Suprapubic skin (tissue), 4 donors: ENCODE results near the gene TMEM125.

ENCODE experiments used
- POLR2A ChIP-seq, 2 donors: fragments of 450-650 bp; IDR thresholded peaks; one replicate each; pipeline ENCODE4 v1.6.1; 2017; ENCODE audit warnings: antibody characterized with exemption in 2 of 2, mild to moderate bottlenecking in 2 of 2, moderate library complexity in 2 of 2
- POLR2AphosphoS5 ChIP-seq, 3 donors: sonication (generic); formaldehyde crosslinking; IDR thresholded peaks; one replicate each; pipeline ENCODE4 v1.6.1; 2017; ENCODE audit warnings: antibody characterized with exemption in 3 of 3
- TF ChIP-seq, protein P1 (sequence below), 2 donors: fragments of 200-600 bp in 1 of 2; fragments of 450-650 bp in 1 of 2; sonication (generic) in 1 of 2; IDR thresholded peaks; one replicate each; pipeline ENCODE4 v1.5.1; 2016 to 2019; ENCODE audit warnings: antibody characterized with exemption in 2 of 2, mild to moderate bottlenecking in 1 of 2, moderate library complexity in 1 of 2

DNA sequence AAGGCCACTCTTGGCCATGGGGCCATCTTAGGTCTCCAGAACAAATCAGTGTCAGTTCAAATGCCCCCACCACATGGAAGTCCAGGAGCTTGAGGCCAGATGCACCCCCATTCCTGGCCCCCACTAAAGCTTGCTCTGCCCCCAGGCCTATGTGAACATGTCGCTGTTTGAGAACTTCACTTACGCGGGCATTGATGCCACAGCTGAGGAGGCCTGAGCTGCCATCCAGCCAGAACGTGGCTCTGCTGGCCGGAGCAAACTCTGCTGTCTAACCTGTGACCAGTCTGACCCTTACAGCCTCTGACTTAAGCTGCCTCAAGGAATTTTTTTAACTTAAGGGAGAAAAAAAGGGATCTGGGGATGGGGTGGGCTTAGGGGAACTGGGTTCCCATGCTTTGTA is 52.7 kb downstream of the TMEM125 start:
- TF ChIP-seq, protein P1, sequence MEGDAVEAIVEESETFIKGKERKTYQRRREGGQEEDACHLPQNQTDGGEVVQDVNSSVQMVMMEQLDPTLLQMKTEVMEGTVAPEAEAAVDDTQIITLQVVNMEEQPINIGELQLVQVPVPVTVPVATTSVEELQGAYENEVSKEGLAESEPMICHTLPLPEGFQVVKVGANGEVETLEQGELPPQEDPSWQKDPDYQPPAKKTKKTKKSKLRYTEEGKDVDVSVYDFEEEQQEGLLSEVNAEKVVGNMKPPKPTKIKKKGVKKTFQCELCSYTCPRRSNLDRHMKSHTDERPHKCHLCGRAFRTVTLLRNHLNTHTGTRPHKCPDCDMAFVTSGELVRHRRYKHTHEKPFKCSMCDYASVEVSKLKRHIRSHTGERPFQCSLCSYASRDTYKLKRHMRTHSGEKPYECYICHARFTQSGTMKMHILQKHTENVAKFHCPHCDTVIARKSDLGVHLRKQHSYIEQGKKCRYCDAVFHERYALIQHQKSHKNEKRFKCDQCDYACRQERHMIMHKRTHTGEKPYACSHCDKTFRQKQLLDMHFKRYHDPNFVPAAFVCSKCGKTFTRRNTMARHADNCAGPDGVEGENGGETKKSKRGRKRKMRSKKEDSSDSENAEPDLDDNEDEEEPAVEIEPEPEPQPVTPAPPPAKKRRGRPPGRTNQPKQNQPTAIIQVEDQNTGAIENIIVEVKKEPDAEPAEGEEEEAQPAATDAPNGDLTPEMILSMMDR (IDR thresholded peaks at IDR 0.05) = no peak
- TF ChIP-seq POLR2AphosphoS5 (IDR thresholded peaks at IDR 0.05) = no peak
- TF ChIP-seq POLR2A (IDR thresholded peaks at IDR 0.05) = no peak
